Measurements from ENCODE around the gene WDR55.

DNA sequence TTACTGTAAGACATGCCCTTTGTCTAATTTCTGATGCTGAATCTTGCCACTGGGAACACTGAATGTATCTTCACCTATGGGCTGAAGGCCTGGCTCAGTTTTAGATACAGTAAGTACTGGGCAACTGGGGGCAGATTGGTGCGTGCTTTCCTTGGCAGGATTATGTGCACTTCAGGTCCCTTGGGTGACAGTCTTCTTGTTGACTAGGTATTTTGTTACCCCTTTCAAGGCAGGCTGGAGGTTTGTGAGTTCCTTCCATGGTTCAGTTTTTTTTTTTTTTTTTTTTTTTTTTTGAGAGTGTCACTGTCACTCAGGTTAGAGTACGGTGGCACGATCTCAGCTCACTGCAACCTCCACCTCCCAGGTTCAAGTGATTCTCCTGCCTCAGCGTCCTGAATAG lies 43.1 kb downstream of the WDR55 start:
- TF ChIP-seq EZH2phosphoT487 (IDR thresholded peaks at IDR 0.05; ENCODE audit: low read depth), result no peak
- TF ChIP-seq CTCF (IDR thresholded peaks at IDR 0.05; ENCODE audit: low read depth, low read length), result no peak
